ENCODE results near the gene CGB1.
"Not testable (repeated sequence)": the region's sequence is repeated elsewhere in the genome, so short reads cannot be mapped to it uniquely, and the experiment has no call there.

CGB1 gene

GRCh38 chr19:49036815-49037214 is at the start of gene CGB1:
Gene CGB1, minus strand, starts transcription at chr19:49036895. Its CDS starts 184 bp downstream, at chr19:49036711.
- peak; percentile 72 for DNase-seq

GRCh38 chr19:49086296-49086695 is 49.6 kb upstream of the CGB1 start:
- ATAC-seq: no peak
- no peak for DNase-seq

More at GRCh38 chr19:49036815-49037214, at the start of gene CGB1:
- peak; percentile 52 for ATAC-seq

GRCh38 chr19:49085868-49086232 is 49.2 kb upstream of the CGB1 start:
- DNase-seq: no peak
- no peak for ATAC-seq

GRCh38 chr19:49085020-49085867 is 48.5 kb upstream of the CGB1 start, which contains the start of gene SNRNP70:
Gene SNRNP70, plus strand, starts transcription at chr19:49085451. Its CDS starts 964 bp downstream, at chr19:49086415.
- peak; percentile 96 for ATAC-seq
- DNase-seq: peak; percentile 99

- ATAC-seq (no peak), DNase-seq (no peak)
Measured at GRCh38 chr19:49084206-49085019, 47.7 kb upstream of the CGB1 start.

GRCh38 chr19:49081273-49081672 is 44.6 kb upstream of the CGB1 start:
- no peak for ATAC-seq

GRCh38 chr19:49080392-49080791 is 43.7 kb upstream of the CGB1 start:
- ATAC-seq: no peak

More at GRCh38 chr19:49081273-49081672, 44.6 kb upstream of the CGB1 start:
- DNase-seq: no peak

GRCh38 chr19:49074869-49075268 is 38.2 kb upstream of the CGB1 start:
- not testable (repeated sequence) for ATAC-seq

More at GRCh38 chr19:49080392-49080791, 43.7 kb upstream of the CGB1 start:
- DNase-seq: no peak

GRCh38 chr19:49073514-49074378 is 37.1 kb upstream of the CGB1 start:
- ATAC-seq (no peak), DNase-seq (peak; percentile 28)

More at GRCh38 chr19:49074869-49075268, 38.2 kb upstream of the CGB1 start:
- not testable (repeated sequence) for DNase-seq

GRCh38 chr19:49071860-49072547 is 35.3 kb upstream of the CGB1 start:
- no peak for ATAC-seq
- DNase-seq: peak; percentile 30

GRCh38 chr19:49070416-49070815 is 33.7 kb upstream of the CGB1 start:
- ATAC-seq (no peak), DNase-seq (no peak)

GRCh38 chr19:49069026-49069425 is 32.3 kb upstream of the CGB1 start:
- DNase-seq (no peak), ATAC-seq (no peak)

GRCh38 chr19:49067554-49067953 is 30.9 kb upstream of the CGB1 start:
- ATAC-seq (no peak), DNase-seq (no peak)

- ATAC-seq: no peak
- no peak for DNase-seq
Measured at GRCh38 chr19:49065905-49066512, 29.3 kb upstream of the CGB1 start.

- ATAC-seq: no peak
- no peak for DNase-seq
Measured at GRCh38 chr19:49064768-49065611, 28.3 kb upstream of the CGB1 start, which contains the start of gene NTF4. Gene NTF4, minus strand, starts transcription at chr19:49064818. Its CDS starts 2,821 bp downstream, at chr19:49061997.

- no peak for DNase-seq
- ATAC-seq: no peak
Measured at GRCh38 chr19:49064029-49064629, 27.4 kb upstream of the CGB1 start.

- no peak for ATAC-seq
Measured at GRCh38 chr19:49061445-49061844, 24.8 kb upstream of the CGB1 start.

GRCh38 chr19:49061000-49061399 is 24.3 kb upstream of the CGB1 start:
- no peak for ATAC-seq
- DNase-seq: no peak

More at GRCh38 chr19:49061445-49061844, 24.8 kb upstream of the CGB1 start:
- peak; percentile 27 for DNase-seq

- no peak for DNase-seq
- ATAC-seq: no peak
Measured at GRCh38 chr19:49059053-49059452, 22.4 kb upstream of the CGB1 start.
